Measurements from ENCODE around the gene FREM2.

GRCh38 chr13:38879786-38880185 is 192.9 kb downstream of the FREM2 start:
- TF ChIP-seq, protein P1, sequence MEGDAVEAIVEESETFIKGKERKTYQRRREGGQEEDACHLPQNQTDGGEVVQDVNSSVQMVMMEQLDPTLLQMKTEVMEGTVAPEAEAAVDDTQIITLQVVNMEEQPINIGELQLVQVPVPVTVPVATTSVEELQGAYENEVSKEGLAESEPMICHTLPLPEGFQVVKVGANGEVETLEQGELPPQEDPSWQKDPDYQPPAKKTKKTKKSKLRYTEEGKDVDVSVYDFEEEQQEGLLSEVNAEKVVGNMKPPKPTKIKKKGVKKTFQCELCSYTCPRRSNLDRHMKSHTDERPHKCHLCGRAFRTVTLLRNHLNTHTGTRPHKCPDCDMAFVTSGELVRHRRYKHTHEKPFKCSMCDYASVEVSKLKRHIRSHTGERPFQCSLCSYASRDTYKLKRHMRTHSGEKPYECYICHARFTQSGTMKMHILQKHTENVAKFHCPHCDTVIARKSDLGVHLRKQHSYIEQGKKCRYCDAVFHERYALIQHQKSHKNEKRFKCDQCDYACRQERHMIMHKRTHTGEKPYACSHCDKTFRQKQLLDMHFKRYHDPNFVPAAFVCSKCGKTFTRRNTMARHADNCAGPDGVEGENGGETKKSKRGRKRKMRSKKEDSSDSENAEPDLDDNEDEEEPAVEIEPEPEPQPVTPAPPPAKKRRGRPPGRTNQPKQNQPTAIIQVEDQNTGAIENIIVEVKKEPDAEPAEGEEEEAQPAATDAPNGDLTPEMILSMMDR (IDR thresholded peaks at IDR 0.05 in 2 of 3, conservative IDR thresholded peaks at IDR 0.05 in 1 of 3; ENCODE audit: borderline replicate concordance in 1 of 3, insufficient read depth in 1 of 3, low read depth in 2 of 3, low read length in 2 of 3): no peak
- no peak for TF ChIP-seq POLR2A (IDR thresholded peaks at IDR 0.05; ENCODE audit: borderline replicate concordance, extremely low read depth, insufficient read depth, insufficient read length)
- TF ChIP-seq POLR2AphosphoS5 (IDR thresholded peaks at IDR 0.05; ENCODE audit: low read depth, low read length): no peak
- TF ChIP-seq, protein P2, sequence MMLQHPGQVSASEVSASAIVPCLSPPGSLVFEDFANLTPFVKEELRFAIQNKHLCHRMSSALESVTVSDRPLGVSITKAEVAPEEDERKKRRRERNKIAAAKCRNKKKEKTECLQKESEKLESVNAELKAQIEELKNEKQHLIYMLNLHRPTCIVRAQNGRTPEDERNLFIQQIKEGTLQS (IDR thresholded peaks at IDR 0.05): no peak
- no peak for TF ChIP-seq SIN3A (IDR thresholded peaks at IDR 0.05; ENCODE audit: low read depth)
- no peak for TF ChIP-seq MAX (IDR thresholded peaks at IDR 0.05)
- TF ChIP-seq FOSL1 (IDR thresholded peaks at IDR 0.05; ENCODE audit: low read depth): no peak
- TF ChIP-seq RAD21 (IDR thresholded peaks at IDR 0.05; ENCODE audit: low read depth): no peak
- TF ChIP-seq CEBPB (IDR thresholded peaks at IDR 0.05; ENCODE audit: low read depth): no peak
- no peak for TF ChIP-seq YY1 (IDR thresholded peaks at IDR 0.05; ENCODE audit: extremely low read depth, insufficient replicate concordance, low read depth, low read length)
- TF ChIP-seq, protein P3, sequence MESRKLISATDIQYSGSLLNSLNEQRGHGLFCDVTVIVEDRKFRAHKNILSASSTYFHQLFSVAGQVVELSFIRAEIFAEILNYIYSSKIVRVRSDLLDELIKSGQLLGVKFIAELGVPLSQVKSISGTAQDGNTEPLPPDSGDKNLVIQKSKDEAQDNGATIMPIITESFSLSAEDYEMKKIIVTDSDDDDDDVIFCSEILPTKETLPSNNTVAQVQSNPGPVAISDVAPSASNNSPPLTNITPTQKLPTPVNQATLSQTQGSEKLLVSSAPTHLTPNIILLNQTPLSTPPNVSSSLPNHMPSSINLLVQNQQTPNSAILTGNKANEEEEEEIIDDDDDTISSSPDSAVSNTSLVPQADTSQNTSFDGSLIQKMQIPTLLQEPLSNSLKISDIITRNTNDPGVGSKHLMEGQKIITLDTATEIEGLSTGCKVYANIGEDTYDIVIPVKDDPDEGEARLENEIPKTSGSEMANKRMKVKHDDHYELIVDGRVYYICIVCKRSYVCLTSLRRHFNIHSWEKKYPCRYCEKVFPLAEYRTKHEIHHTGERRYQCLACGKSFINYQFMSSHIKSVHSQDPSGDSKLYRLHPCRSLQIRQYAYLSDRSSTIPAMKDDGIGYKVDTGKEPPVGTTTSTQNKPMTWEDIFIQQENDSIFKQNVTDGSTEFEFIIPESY (IDR thresholded peaks at IDR 0.05; ENCODE audit: extremely low read depth, insufficient replicate concordance, low read length): no peak
- no peak for TF ChIP-seq EZH2 (IDR thresholded peaks at IDR 0.05)
- TF ChIP-seq EGR1 (IDR thresholded peaks at IDR 0.05; ENCODE audit: low read depth): no peak
- TF ChIP-seq JUND (IDR thresholded peaks at IDR 0.05): no peak

Measured in HCT116 (cell line).